ENCODE data around the gene RAPGEF2.

DNA sequence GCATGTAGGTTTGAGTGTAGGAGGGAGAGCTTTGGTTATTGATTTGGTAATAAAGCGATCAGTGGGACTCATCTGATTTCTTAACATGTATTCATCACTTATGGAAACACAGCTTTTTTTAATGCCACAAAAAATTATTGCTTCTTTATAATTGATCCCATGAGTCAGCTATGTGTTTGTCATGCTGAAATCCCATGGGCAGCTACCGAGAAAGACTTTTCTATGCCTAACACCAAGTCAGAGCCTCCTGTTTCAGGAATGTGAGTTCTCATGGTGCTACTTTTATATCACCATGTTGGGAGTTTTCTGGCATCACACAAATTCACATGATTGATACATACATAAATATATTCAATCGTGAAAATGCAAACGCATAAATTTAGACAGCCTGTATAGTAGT, 165.7 kb downstream of the RAPGEF2 start:
- no peak for TF ChIP-seq CTCF (conservative IDR thresholded peaks at IDR 0.05)
- no peak for TF ChIP-seq EZH2 (IDR thresholded peaks at IDR 0.05; ENCODE audit: low read depth)

Data from PC-9 (cell line).